A673 (cell line): ENCODE results near the gene TAAR2. TPM values are rescaled to one million over a fixed set of nuclear protein-coding genes. Genes with fewer than 3 reads are reported as not detected.
"Not testable (repeated sequence)": the region's sequence is repeated elsewhere in the genome, so short reads cannot be mapped to it uniquely, and the experiment has no call there.

ENCODE experiments used
- BruUV-seq: library from RNA; stranded (reverse); fragments of 400-500 nt; replicated peaks from 2 replicates; lab custom pipeline; 2021; lab: Mats Ljungman, UMichigan
- CTCF ChIA-PET: fragments of 300-600 bp; sonication (Branson Sonifier 250); formaldehyde crosslinking; loops from one replicate; lab custom pipeline; 2022; ENCODE audit warnings: antibody characterized with exemption; lab: Charles Lee
- POLR2A ChIA-PET: fragments of 300-600 bp; sonication (Branson Sonifier 250); formaldehyde crosslinking; loops from one replicate; lab custom pipeline; 2022; ENCODE audit warnings: antibody characterized with exemption; ENCODE audit not compliant: low non-redundant PET; lab: Charles Lee
- DNase-seq: peaks from one replicate; pipeline ENCODE4 v3.0.0-alpha.2; 2015; ENCODE audit warnings: low spot score
- H3K27ac ChIP-seq: fragments of 200-600 bp; sonication (generic); 2 replicates; pipeline ENCODE4 v1.5.1; 2016; ENCODE audit warnings: mixed run types, low read depth, mild to moderate bottlenecking, mixed read lengths, antibody characterized with exemption, low read length; ENCODE audit not compliant: poor library complexity, severe bottlenecking
- H3K27me3 ChIP-seq: fragments of 200-600 bp; sonication (generic); replicated peaks from 2 replicates; pipeline ENCODE4 v1.6.1; 2017; ENCODE audit warnings: mixed run types, low read depth, mild to moderate bottlenecking, mixed read lengths, antibody characterized with exemption, low read length; ENCODE audit not compliant: insufficient read depth, poor library complexity
- H3K36me3 ChIP-seq: fragments of 200-600 bp; sonication (generic); 2 replicates; pipeline ENCODE4 v1.6.1; 2016; ENCODE audit warnings: mixed run types, mild to moderate bottlenecking, mixed read lengths, antibody characterized with exemption, low read length; ENCODE audit not compliant: insufficient read depth, poor library complexity, severe bottlenecking
- H3K4me1 ChIP-seq: fragments of 200-600 bp; sonication (generic); 2 replicates; pipeline ENCODE4 v1.6.1; 2017; ENCODE audit warnings: mixed run types, mild to moderate bottlenecking, mixed read lengths, antibody characterized with exemption, low read length; ENCODE audit not compliant: insufficient read depth, poor library complexity, severe bottlenecking
- H3K4me3 ChIP-seq: fragments of 200-600 bp; sonication (generic); 2 replicates; pipeline ENCODE4 v1.5.1; 2016; ENCODE audit warnings: low read depth, mixed run types, mild to moderate bottlenecking, mixed read lengths, low read length; ENCODE audit not compliant: poor library complexity, severe bottlenecking
- H3K9me3 ChIP-seq: fragments of 200-600 bp; sonication (generic); 2 replicates; pipeline ENCODE4 v1.6.1; 2016; ENCODE audit warnings: mixed run types, low read depth, mild to moderate bottlenecking, mixed read lengths, antibody characterized with exemption, low read length; ENCODE audit not compliant: poor library complexity, severe bottlenecking
- CTCF ChIP-seq: fragments of 300-800, 200-600 bp; sonication (generic); conservative IDR thresholded peaks from 2 replicates; pipeline ENCODE4 v1.5.1; 2017; ENCODE audit warnings: low read depth, mild to moderate bottlenecking, antibody characterized with exemption, low read length, moderate library complexity, mixed read lengths
- EZH2 ChIP-seq: fragments of 200-600 bp; sonication (generic); IDR thresholded peaks from 2 replicates; pipeline ENCODE4 v1.6.1; 2017; ENCODE audit warnings: borderline replicate concordance, low read depth, mild to moderate bottlenecking, mixed read lengths, antibody characterized with exemption, low read length; ENCODE audit not compliant: poor library complexity, severe bottlenecking
- intact Hi-C: fragments of 100-400 bp; cut with micrococcal nuclease; formaldehyde crosslinking; loops from one replicate; pipeline ENCODE4 v1.10.0; 2022; ENCODE audit not compliant: unreplicated experiment
- total RNA-seq: library from RNA; stranded (reverse); gene quantifications from 2 replicates; pipeline ENCODE4 v1.2.3, GENCODE V29; 2021

Gene TAAR2
- total RNA-seq, 1 experiment from 2014 or later: not detected

DNA sequence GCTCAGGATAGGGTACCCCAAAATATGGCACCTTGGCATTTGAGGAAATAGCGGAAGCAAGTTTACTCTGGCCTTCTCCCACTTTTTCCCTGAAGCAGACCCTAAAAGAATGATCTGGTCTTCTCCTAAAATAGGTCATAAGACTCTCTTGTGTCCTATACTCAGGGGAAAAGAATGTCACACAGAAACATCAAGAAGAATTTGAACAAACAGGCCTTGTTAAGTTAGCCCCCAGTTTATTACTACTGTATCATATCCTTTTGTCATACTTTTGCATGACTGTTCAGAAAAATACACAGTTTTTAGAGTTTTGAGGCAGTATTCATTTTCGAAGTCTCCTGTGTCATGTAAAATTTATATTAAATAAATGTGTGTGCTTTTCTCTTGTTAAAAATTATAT, 12.5 kb downstream of the TAAR2 start:
- Histone ChIP-seq H3K9me3 (no peaks in the 10 kb centered on the region), H3K27ac (no peak overlapping the region), H3K36me3 (no peaks in the 10 kb centered on the region), H3K4me1 (no peaks in the 10 kb centered on the region), H3K4me3 (no peak overlapping the region), H3K27me3 (no peaks in the 10 kb centered on the region)
- CTCF ChIA-PET: interaction anchor here (0.6 kb wide), 1 partner anchor 711 kb away, joined by 3 read pairs; no protein-coding TSS in a partner anchor
- TF ChIP-seq CTCF (no peak), EZH2 (no peak)
- intact Hi-C loops: no loop called here
- POLR2A ChIA-PET: no interaction called here
- no TSS peak for BruUV-seq
- no peak for DNase-seq

GRCh38 chr6:132607544-132608233, 16.4 kb downstream of the TAAR2 start:
- Histone ChIP-seq H3K9me3 (no peaks in the 10 kb centered on the region), H3K4me1 (no peaks in the 10 kb centered on the region), H3K27me3 (no peaks in the 10 kb centered on the region), H3K27ac (no peak overlapping the region), H3K36me3 (no peaks in the 10 kb centered on the region), H3K4me3 (no peak overlapping the region)
- CTCF ChIA-PET: no interaction called here
- TF ChIP-seq CTCF (no peak), EZH2 (no peak)
- BruUV-seq: no TSS peak
- DNase-seq: no peak
- POLR2A ChIA-PET: no interaction called here
- intact Hi-C loops: no loop called here

DNA sequence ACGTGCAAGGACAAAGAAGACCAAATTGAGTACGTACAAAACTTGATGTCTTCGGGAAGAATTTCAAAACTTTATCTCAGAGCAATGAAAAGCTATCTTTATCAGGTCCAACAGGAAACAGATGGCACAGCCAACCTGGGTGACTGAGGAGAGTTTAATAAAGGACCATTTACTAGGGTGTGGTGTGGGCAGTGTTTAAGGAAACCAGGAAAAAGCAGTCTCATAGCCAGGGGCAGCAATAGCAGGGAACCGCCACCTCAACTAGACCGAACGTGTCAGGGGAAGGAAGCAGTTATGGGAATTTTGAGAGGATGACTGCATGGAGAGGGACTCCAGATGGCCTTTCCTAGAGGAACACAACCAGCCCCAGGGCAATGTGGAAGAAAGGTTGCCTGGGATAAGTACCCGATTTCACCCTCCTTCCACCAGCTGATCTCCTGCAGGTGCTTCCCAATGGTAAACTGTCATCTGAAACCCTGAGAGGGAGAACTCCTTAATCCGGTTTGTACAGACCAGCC, 19.4 kb downstream of the TAAR2 start:
- intact Hi-C loops: no loop called here
- no peak overlapping the region for H3K4me3 ChIP-seq
- H3K9me3 ChIP-seq: no peaks in the 10 kb centered on the region
- POLR2A ChIA-PET: no interaction called here
- CTCF ChIA-PET: no interaction called here
- no peak overlapping the region for H3K27ac ChIP-seq
- no peaks in the 10 kb centered on the region for H3K36me3 ChIP-seq
- H3K4me1 ChIP-seq: no peaks in the 10 kb centered on the region
- no peak for DNase-seq
- TF ChIP-seq CTCF: no peak
- peaks cover 17% of the 10 kb centered on the region for H3K27me3 ChIP-seq
- BruUV-seq: no TSS peak

DNA sequence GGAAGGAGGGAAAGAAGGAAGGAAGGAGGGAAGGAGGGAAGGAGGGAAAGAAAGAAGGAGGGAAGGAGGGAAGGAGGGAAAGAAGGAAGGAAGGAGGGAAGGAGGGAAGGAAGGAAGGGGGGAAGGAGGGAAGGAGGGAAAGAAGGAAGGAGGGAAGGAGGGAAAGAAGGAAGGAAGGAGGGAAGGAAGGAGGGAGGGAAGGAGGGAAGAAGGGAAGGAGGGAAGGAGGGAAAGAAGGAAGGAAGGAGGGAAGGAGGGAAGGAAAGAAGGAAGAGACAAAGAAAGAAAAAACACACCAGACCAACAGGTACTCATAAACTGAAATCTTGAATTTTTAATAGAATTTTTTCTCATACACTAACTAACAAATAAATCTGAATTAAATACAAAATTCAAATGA, 23.2 kb downstream of the TAAR2 start:
- BruUV-seq, CTCF ChIA-PET, H3K36me3 ChIP-seq, DNase-seq, intact Hi-C loops, H3K4me3 ChIP-seq, H3K27ac ChIP-seq, POLR2A ChIA-PET, H3K9me3 ChIP-seq, H3K4me1 ChIP-seq: not testable (repeated sequence)
- peaks cover 54% of the 10 kb centered on the region for H3K27me3 ChIP-seq
